Measurements from ENCODE around the gene STIMATE.

DNA sequence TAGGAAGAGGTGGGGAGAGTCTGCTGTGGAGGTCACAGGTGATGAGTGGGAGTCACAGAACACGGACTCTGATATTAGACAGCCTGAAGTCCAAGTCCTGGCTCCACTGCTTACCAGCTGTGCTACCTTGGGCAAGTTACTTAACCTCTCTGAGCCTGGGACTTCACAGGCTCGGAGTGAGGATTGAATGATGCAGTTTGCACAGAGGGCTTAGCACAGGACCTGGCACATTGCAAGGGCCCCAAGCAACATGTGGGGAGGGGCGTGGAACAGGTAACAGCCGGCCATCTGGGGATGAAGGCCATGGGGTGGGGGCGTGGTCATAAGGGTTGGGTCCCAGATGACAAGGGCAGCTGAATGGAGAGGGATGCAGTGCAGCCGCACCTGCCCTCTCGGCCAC lies 107.0 kb downstream of the STIMATE start:
- TF ChIP-seq, protein P1, sequence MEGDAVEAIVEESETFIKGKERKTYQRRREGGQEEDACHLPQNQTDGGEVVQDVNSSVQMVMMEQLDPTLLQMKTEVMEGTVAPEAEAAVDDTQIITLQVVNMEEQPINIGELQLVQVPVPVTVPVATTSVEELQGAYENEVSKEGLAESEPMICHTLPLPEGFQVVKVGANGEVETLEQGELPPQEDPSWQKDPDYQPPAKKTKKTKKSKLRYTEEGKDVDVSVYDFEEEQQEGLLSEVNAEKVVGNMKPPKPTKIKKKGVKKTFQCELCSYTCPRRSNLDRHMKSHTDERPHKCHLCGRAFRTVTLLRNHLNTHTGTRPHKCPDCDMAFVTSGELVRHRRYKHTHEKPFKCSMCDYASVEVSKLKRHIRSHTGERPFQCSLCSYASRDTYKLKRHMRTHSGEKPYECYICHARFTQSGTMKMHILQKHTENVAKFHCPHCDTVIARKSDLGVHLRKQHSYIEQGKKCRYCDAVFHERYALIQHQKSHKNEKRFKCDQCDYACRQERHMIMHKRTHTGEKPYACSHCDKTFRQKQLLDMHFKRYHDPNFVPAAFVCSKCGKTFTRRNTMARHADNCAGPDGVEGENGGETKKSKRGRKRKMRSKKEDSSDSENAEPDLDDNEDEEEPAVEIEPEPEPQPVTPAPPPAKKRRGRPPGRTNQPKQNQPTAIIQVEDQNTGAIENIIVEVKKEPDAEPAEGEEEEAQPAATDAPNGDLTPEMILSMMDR (IDR thresholded peaks at IDR 0.05), result no peak
- TF ChIP-seq POLR2A (IDR thresholded peaks at IDR 0.05), result no peak
